ENCODE measurements around the gene FAM222A. TPM values are rescaled to one million over a fixed set of nuclear protein-coding genes. Genes with fewer than 3 reads are reported as not detected.
A peak's percentile ranks its signal among the peaks of the same experiment; 100 is the strongest.

The FAM222A gene
- total RNA-seq, 1 donor = 0.36 TPM

DNA sequence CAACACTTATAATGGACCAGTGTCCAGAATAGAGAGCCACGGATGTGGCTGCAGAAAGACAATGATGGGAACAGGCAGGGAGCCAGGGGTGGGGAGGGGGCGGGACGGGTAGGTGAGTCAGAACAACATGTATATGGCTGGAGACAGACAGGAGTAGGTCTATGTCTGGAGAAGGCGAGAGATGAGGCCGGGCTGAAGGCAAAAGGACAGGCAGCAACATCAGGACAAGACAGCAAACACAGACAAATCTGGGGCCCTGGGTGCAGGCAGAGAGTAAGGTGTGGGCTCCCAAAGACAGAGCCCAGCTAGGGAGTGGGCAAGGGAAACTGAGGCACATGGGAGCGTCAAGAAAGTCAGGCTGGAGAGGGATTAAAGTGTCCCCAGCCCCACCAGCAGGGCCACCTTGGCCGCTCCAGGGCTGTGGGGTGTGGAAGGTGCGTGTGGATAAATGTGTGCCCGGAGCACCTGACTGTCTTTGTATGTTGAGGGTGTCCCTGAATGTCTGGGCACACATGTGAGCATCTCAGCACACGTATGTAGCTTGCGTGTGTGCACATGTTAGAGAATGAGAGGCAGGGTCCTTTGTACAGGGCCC is 44.1 kb downstream of the FAM222A start:
- Histone ChIP-seq H3K4me1 (ENCODE audit: insufficient read depth, low read length) (no peaks in the 10 kb centered on the region), H4K20me1 (ENCODE audit: insufficient read depth, low read length) (no peaks in the 10 kb centered on the region), H3K36me3 (ENCODE audit: insufficient read depth, low read length) (no peaks in the 10 kb centered on the region), H2AFZ (ENCODE audit: low read length) (no peak overlapping the region), H3K27me3 (ENCODE audit: insufficient read depth, low read length) (no peaks in the 10 kb centered on the region), H3K9me3 (ENCODE audit: low read depth, low read length) (peaks cover 2% of the 10 kb centered on the region), H3K79me2 (ENCODE audit: insufficient read depth, low read length) (no peaks in the 10 kb centered on the region), H3K27ac (ENCODE audit: low read depth, low read length) (no peak overlapping the region), H3K4me2 (ENCODE audit: insufficient read depth, low read length) (no peak overlapping the region), H3K4me3 (ENCODE audit: insufficient read depth, low read length) (no peak overlapping the region)
- TF ChIP-seq CTCF (IDR thresholded peaks at IDR 0.05; ENCODE audit: extremely low read depth, low read depth, low read length) = no peak
- DNase-seq (ENCODE audit: insufficient read length, low spot score, missing footprints) = peak; percentile 58

DNA sequence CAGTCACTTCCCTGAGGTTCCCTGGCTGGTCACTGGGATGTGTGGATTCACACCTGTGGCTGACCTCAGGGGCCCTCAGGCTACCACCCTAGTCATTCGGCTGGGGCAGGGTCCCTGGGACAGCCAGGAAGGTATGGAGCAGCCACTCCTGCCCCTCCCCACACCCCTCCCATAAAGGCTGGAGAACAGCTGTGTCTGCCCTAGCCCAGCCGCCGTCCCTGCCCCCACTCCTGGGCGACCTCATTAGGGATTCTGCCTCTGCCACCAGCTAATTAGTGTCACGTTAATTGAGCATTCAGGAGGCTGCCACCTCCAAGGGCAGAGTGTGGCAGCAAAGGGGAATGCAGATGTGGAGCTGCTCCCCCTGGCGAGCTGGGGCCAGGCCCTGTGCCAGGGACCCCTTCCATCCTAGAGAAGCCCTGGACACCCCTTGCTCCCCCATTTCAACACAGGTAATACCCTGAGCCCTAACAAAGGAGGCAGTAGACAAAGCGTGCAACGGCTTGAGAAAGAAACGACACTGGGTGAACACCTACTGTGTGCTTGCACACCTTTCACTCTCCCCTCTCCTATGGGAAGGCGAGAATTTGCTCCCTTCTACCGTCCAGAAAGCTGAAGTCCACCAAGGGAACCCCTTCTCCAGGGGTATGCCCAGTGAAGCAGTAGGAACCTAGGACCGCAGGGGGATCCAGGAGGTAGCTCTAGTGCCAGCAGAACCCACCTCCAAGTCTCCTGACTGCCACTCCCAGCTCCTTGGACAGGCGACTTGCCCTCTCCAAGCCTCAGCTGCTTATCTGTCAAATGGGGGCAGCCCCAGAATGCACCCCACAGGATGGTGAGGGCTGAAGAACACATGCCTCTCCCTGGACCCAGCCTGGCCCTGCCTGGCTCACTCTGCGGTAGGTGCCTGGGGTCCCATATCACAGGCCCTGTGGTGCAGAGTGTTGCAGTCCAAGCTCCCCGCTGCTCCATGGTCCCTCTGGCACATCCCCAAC is 45.1 kb downstream of the FAM222A start:
- no peak for TF ChIP-seq CTCF (IDR thresholded peaks at IDR 0.05; ENCODE audit: extremely low read depth, low read depth, low read length)
- Histone ChIP-seq H3K4me2 (ENCODE audit: insufficient read depth, low read length) (no peak overlapping the region), H3K9me3 (ENCODE audit: low read depth, low read length) (peaks cover 6% of the 10 kb centered on the region), H3K4me3 (ENCODE audit: insufficient read depth, low read length) (no peak overlapping the region), H3K36me3 (ENCODE audit: insufficient read depth, low read length) (no peaks in the 10 kb centered on the region), H3K27ac (ENCODE audit: low read depth, low read length) (no peak overlapping the region), H4K20me1 (ENCODE audit: insufficient read depth, low read length) (no peaks in the 10 kb centered on the region), H3K27me3 (ENCODE audit: insufficient read depth, low read length) (no peaks in the 10 kb centered on the region), H3K4me1 (ENCODE audit: insufficient read depth, low read length) (no peaks in the 10 kb centered on the region), H2AFZ (ENCODE audit: low read length) (no peak overlapping the region), H3K79me2 (ENCODE audit: insufficient read depth, low read length) (no peaks in the 10 kb centered on the region)
- peak; percentile 14 for DNase-seq (ENCODE audit: insufficient read length, low spot score, missing footprints)

GRCh38 chr12:109759595-109759994 is 46.0 kb downstream of the FAM222A start:
- Histone ChIP-seq H3K79me2 (ENCODE audit: insufficient read depth, low read length) (no peaks in the 10 kb centered on the region), H4K20me1 (ENCODE audit: insufficient read depth, low read length) (no peaks in the 10 kb centered on the region), H3K27me3 (ENCODE audit: insufficient read depth, low read length) (no peaks in the 10 kb centered on the region), H3K4me3 (ENCODE audit: insufficient read depth, low read length) (no peak overlapping the region), H3K36me3 (ENCODE audit: insufficient read depth, low read length) (no peaks in the 10 kb centered on the region), H3K27ac (ENCODE audit: low read depth, low read length) (no peak overlapping the region), H3K4me2 (ENCODE audit: insufficient read depth, low read length) (no peak overlapping the region), H2AFZ (ENCODE audit: low read length) (no peak overlapping the region), H3K9me3 (ENCODE audit: low read depth, low read length) (peaks cover 6% of the 10 kb centered on the region), H3K4me1 (ENCODE audit: insufficient read depth, low read length) (no peaks in the 10 kb centered on the region)
- TF ChIP-seq CTCF (IDR thresholded peaks at IDR 0.05; ENCODE audit: extremely low read depth, low read depth, low read length) = no peak
- DNase-seq (ENCODE audit: insufficient read length, low spot score, missing footprints) = peak; percentile 8

All from osteoblast (primary cell).